ENCODE data around the gene APBA2.

The APBA2 gene

DNA sequence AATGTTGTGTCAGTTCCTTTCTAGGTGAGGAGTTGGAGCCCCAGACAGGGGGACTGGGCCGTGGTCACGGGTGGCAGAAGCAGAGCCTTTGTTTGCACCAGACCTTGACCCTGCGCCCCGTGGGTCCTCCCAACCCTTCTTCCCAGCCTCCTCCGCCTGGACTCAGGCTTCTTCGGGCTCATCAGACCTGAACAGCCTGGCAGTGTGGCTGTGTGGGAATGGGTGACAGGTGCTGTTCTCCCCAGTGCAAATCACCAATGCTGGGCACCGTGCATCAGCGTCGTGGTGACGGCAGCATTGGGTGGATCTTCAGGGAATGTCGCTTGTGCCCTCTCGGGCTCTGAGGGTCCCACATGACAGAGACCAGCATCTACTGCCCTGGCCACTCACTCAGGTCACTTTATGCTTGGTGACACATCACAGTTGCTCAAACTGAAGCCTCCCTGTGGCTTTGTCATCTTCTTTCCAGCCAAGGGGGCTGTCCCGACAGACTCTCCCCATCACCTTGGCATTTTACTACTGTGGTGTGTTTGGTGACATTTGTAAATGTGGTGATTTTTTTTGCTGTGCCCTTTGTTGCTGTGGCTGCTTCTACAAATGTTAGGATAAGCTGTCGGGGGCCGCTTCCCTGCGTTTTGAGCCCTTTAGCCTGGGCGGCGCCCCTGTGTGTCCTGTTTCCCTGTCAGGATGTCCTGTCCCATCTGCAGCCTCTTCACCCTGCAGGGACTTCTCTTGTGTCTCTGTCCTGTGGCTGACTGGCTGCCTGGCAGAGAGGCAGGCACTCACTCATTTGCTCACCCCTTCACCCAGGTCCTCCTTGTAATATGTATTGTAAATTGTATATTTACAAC, 14.5 kb downstream of the APBA2 start:
- no peaks in the 10 kb centered on the region for H3K4me1 ChIP-seq (ENCODE audit: control insufficient read depth, insufficient read depth, low read length)
- H3K27ac ChIP-seq (ENCODE audit: extremely low read depth, low read depth, low read length), result no peak overlapping the region
- TF ChIP-seq, protein P1, sequence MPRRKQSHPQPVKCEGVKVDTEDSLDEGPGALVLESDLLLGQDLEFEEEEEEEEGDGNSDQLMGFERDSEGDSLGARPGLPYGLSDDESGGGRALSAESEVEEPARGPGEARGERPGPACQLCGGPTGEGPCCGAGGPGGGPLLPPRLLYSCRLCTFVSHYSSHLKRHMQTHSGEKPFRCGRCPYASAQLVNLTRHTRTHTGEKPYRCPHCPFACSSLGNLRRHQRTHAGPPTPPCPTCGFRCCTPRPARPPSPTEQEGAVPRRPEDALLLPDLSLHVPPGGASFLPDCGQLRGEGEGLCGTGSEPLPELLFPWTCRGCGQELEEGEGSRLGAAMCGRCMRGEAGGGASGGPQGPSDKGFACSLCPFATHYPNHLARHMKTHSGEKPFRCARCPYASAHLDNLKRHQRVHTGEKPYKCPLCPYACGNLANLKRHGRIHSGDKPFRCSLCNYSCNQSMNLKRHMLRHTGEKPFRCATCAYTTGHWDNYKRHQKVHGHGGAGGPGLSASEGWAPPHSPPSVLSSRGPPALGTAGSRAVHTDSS (tag by site-specific recombination; IDR thresholded peaks at IDR 0.05), result no peak
- TF ChIP-seq SP3 (tag by site-specific recombination; IDR thresholded peaks at IDR 0.05) (no peak), ZNF280D (tag by site-specific recombination; IDR thresholded peaks at IDR 0.05) (no peak), ZNF169 (tag by site-specific recombination; IDR thresholded peaks at IDR 0.05) (no peak), ZNF302 (tag by site-specific recombination; IDR thresholded peaks at IDR 0.05; ENCODE audit: low read depth) (no peak), ZNF514 (tag by site-specific recombination; IDR thresholded peaks at IDR 0.05) (no peak), KLF8 (tag by site-specific recombination; IDR thresholded peaks at IDR 0.05) (no peak), GLIS2 (tag by site-specific recombination; IDR thresholded peaks at IDR 0.05) (no peak), ZNF529 (tag by site-specific recombination; IDR thresholded peaks at IDR 0.05; ENCODE audit: insufficient replicate concordance) (no peak), ZNF114 (tag by site-specific recombination; IDR thresholded peaks at IDR 0.05) (no peak), TCF7L2 (IDR thresholded peaks at IDR 0.05; ENCODE audit: borderline replicate concordance, low read depth, low read length) (no peak), ZNF433 (tag by site-specific recombination; IDR thresholded peaks at IDR 0.05; ENCODE audit: low read depth) (no peak), SETDB1 (IDR thresholded peaks at IDR 0.05; ENCODE audit: insufficient read length, low read length) (no peak), SCRT2 (tag by site-specific recombination; IDR thresholded peaks at IDR 0.05) (no peak), HOXA7 (CRISPR knock-in tag; IDR thresholded peaks at IDR 0.05; ENCODE audit: borderline replicate concordance) (no peak), ZNF660 (tag by site-specific recombination; IDR thresholded peaks at IDR 0.05) (no peak), ZNF768 (tag by site-specific recombination; IDR thresholded peaks at IDR 0.05) (no peak)
- H3K36me3 ChIP-seq (ENCODE audit: control insufficient read depth in 2 of 2, insufficient read depth in 1 of 2, low read length in 2 of 2), result no peaks in the 10 kb centered on the region
- no peaks in the 10 kb centered on the region for H3K9me3 ChIP-seq (ENCODE audit: control insufficient read depth, insufficient read depth, low read depth, low read length)
- H3K4me3 ChIP-seq (ENCODE audit: low read depth, low read length), result no peak overlapping the region
- ChIA-PET CTCF (no interaction called here), POLR2A (no interaction called here)

- Histone ChIP-seq H3K9me3 (ENCODE audit: control insufficient read depth, insufficient read depth, low read depth, low read length) (no peaks in the 10 kb centered on the region), H3K36me3 (ENCODE audit: control insufficient read depth in 2 of 2, insufficient read depth in 1 of 2, low read length in 2 of 2) (no peaks in the 10 kb centered on the region), H3K27ac (ENCODE audit: extremely low read depth, low read depth, low read length) (no peak overlapping the region), H3K4me3 (ENCODE audit: low read depth, low read length) (no peak overlapping the region), H3K4me1 (ENCODE audit: control insufficient read depth, insufficient read depth, low read length) (no peaks in the 10 kb centered on the region)
- ChIA-PET CTCF (no interaction called here), POLR2A (no interaction called here)
- TF ChIP-seq MZF1 (tag by site-specific recombination; IDR thresholded peaks at IDR 0.05; ENCODE audit: borderline replicate concordance), result no peak
- no peak for TF ChIP-seq ZNF292 (tag by site-specific recombination; IDR thresholded peaks at IDR 0.05; ENCODE audit: borderline replicate concordance, low read depth)
- no peak for TF ChIP-seq SP2 (tag by site-specific recombination; IDR thresholded peaks at IDR 0.05)
- no peak for TF ChIP-seq REPIN1 (tag by site-specific recombination; IDR thresholded peaks at IDR 0.05; ENCODE audit: low read depth)
- no peak for TF ChIP-seq ZNF416 (tag by site-specific recombination; IDR thresholded peaks at IDR 0.05)
- TF ChIP-seq, protein P2, sequence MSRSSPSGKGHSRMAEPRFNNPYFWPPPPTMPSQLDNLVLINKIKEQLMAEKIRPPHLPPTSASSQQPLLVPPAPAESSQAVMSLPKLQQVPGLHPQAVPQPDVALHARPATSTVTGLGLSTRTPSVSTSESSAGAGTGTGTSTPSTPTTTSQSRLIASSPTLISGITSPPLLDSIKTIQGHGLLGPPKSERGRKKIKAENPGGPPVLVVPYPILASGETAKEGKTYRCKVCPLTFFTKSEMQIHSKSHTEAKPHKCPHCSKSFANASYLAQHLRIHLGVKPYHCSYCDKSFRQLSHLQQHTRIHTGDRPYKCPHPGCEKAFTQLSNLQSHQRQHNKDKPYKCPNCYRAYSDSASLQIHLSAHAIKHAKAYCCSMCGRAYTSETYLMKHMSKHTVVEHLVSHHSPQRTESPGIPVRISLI (tag by site-specific recombination; IDR thresholded peaks at IDR 0.05), result no peak
- TF ChIP-seq PATZ1 (tag by site-specific recombination; IDR thresholded peaks at IDR 0.05), result no peak
- TF ChIP-seq ZNF600 (tag by site-specific recombination; IDR thresholded peaks at IDR 0.05), result no peak
These were observed 15.3 kb downstream of the APBA2 start for GRCh38 chr15:28900892-28901586.
